Hematopoietic multipotent progenitor cell (in vitro differentiated cells): ENCODE measurements around the gene DCTN2. TPM values are rescaled to one million over a fixed set of nuclear protein-coding genes. Genes with fewer than 3 reads are reported as not detected.
A peak's percentile ranks its signal among the peaks of the same experiment; 100 is the strongest.
"Not testable (repeated sequence)": the region's sequence is repeated elsewhere in the genome, so short reads cannot be mapped to it uniquely, and the experiment has no call there.

Experiments used
- DNase-seq, 3 donors: peaks; one replicate each; pipeline ENCODE4 v3.0.0-alpha.2; 2011 to 2015; ENCODE audit warnings: low read depth in 2 of 3, low spot score in 2 of 3
- total RNA-seq: library from RNA; depleted of rRNA; stranded (reverse); fragments of >200 nt; gene quantifications from one replicate; pipeline ENCODE4 v1.2.3, GENCODE V29; 2012

DCTN2 gene
- 117 TPM for total RNA-seq

DNA sequence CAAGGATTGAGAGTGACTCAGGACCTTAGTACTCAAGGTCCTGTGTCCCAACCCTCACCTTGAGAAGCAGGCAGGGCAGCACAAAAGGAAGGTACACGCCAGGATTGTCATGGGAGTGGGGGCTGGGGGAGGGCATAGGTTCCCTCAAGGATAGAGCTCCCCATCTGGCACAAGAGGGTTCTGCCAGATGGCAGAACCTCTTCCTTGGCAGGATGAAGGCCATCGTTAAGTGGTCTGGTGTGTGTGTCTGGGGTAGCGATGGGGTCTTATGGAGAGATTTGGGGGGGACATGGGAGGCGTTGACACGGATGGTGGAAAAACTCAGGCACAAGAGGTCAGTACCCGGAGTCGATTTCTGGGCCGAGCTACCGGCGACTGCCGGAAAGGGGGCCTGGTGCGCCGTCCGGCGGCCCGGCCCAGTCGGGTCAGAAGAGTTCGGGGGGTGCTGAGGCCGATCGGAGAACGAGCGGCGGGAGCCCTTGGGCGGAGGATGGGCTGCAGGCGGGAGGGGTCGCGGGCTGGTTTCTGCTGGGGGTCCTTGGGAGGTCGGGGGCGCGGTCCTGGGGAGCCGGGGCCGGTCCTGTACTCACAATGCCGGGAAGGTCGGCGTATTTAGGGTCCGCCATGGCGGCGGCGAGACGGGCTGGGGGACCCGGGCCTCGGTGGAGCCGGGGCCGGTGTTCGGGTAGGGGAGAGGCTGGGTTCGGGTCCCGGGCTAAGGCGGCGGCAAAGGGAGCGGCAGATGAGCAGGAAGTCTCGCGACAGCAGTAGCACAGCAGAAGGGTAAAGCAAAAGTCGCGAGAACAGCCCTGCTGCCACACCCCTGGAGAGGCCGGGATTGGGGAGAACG is at the start of gene DCTN2:
DCTN2 (minus strand) TSS at position 755 of the 850 bp plus-strand sequence; CDS start at position 626, 129 bp downstream.
- DNase-seq = peak; percentile 74 to 98 (median 95)

DNA sequence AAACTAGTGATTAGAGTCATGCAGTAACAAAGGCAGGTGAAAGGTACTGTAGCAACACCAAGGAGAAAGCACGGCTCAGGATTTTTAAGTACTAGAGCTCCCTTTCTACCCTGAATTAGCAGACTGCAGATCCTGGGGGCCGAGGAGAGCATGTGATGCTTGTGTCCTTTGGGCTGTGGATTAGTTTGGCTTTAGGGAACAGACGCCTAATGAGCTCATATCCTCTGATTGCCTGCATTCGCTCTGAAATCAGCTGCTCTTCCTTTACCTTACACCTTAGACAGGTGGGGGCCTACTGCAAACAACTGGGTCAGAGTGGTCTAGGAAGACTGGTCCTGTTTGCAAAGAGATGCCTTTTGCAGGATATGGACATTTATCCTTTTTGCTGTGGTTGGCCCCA is 46.2 kb upstream of the DCTN2 start:
- no peak for DNase-seq

GRCh38 chr12:57592551-57593165 is 45.7 kb upstream of the DCTN2 start:
- DNase-seq = no peak

GRCh38 chr12:57591782-57592325 is 44.9 kb upstream of the DCTN2 start:
- no peak for DNase-seq

GRCh38 chr12:57590864-57591781 is 44.1 kb upstream of the DCTN2 start, which contains the start of gene PIP4K2C:
Gene PIP4K2C (plus strand): TSS chr12:57591192. CDS start chr12:57591290, 98 bp downstream.
- DNase-seq = peak; percentile 37 to 59 (median 53)

DNA sequence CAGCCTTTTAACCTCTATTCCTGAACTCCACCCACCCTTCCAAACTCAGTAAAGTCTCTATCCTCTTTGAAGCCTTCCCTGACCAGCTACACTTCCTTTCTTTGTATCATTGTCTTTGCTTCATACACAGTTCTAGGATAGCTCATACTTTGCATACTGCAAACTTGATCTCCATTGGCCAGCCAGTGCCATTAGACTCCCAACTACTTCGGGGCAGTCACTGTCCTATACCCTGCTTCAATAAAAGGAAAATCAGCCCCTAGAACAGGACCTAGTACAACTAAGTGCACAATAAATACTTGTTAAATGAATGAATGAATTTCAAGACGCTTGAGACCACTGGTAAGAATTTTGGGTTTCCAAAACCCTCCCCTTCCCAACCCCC is 43.5 kb upstream of the DCTN2 start:
- DNase-seq = no peak

- not testable (repeated sequence) for DNase-seq
These were observed 42.1 kb upstream of the DCTN2 start for GRCh38 chr12:57588951-57589610.

DNA sequence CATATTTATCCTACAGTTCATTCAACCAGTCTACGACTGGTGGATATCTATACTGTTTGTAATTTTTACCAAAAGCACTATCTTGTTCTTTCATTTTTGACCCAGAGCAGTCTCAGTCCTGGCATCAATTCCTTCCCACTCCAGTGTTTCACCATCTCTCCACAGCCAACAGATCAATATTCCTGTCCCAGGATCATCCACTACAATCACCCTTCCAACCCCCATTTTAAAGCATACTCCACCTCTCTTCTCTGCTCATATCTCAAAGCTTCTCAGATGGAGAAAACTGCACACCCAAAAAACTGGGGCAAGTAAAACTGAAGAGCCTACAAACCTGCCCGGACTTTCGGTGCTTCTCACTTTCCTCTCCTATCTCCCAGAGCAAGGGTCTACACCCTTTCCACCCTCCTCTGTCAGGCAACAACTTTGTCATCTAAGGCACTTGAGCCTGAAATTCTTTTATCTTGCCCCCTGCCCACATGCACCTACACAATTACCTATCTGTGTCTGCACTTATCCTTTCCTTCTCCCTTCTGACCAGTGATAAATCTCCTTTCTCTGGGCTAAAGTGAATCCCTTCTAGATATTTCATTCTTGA is 39.9 kb upstream of the DCTN2 start:
- DNase-seq = no peak

DNA sequence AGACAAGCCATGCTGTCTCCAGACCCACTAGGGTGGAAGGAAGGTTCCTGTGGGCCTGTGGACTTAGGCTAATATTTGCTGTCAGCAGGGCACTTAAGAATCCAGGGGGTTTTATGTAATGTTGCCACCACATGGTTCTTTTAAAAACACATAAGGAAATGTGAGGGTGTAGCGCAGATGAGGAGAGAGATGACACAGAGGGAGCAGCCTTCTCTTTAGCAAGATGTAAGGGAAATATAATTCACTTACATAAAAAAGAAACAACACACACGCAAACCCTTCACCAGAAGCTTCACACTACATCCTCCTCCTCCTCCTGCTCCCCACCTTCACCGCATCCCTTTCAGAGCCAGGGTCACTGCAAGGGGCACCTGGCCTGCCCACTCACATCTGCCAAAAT is 39.1 kb upstream of the DCTN2 start:
- no peak for DNase-seq

DNA sequence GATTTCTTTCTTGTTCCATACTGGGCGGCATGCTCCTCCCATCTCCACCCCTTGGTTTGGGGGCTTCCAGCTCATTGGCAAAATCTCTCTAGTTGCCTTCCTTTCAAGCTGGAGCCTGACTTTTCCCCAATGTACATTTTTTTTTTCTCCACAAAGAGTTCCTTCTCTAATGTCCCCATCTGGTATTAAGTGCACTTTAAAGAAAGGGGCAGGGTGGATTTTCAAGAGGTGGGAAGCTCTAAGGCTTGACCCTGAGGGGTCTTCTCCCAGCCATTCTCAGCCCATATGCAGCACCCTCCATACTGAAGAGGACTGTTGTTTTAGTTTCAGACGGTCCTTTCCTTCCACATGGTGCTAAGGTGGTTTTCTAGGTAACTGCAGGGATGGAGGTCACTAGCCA is 38.2 kb upstream of the DCTN2 start:
- DNase-seq = no peak

DNA sequence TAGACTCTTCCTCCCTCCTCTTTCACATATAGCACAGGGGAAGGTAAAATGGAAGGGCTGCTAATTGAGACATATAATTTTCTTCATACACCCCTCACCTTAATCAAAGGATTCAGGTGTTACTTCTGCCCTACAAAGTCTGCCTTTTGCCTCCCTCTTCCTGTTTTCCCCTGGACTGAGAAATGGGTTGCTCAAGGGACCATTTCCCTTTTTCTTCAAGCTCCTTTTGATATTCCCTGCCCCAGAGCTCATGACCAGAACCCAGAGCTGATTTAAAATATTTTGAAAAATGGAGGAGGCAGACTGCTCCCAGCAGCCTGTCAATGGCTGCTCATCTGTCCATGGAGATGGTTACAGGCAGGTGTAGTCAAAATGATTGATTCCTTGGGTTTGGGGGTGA is 37.7 kb upstream of the DCTN2 start:
- no peak for DNase-seq

- no peak for DNase-seq
These were observed 37.1 kb upstream of the DCTN2 start for GRCh38 chr12:57584050-57584449.

GRCh38 chr12:57583008-57583831 is 36.2 kb upstream of the DCTN2 start:
- peak; percentile 47 to 90 (median 81) for DNase-seq

GRCh38 chr12:57582440-57582839 is 35.4 kb upstream of the DCTN2 start:
- DNase-seq = no peak

DNA sequence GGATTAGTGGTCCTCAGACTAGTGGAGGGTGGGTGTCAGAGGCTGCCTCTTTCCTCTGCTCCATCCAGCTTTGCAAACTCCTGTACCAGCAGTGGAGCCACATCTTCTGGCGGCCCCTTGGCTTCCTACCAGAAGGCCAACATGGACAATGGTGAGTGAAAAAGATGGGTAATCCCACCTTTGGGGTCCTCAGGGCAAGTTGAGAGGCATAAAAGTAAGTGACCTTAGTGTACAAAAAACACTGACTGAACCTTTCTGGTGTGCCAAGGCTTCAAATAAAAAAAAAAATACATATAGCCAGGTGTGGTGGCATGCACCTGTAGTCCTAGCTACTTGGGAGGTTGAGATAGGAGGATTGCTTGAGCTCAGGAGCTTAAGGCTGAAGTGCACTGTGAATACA is 34.8 kb upstream of the DCTN2 start:
- no peak for DNase-seq

GRCh38 chr12:57580466-57580795 is 33.4 kb upstream of the DCTN2 start:
- DNase-seq = no peak

DNA sequence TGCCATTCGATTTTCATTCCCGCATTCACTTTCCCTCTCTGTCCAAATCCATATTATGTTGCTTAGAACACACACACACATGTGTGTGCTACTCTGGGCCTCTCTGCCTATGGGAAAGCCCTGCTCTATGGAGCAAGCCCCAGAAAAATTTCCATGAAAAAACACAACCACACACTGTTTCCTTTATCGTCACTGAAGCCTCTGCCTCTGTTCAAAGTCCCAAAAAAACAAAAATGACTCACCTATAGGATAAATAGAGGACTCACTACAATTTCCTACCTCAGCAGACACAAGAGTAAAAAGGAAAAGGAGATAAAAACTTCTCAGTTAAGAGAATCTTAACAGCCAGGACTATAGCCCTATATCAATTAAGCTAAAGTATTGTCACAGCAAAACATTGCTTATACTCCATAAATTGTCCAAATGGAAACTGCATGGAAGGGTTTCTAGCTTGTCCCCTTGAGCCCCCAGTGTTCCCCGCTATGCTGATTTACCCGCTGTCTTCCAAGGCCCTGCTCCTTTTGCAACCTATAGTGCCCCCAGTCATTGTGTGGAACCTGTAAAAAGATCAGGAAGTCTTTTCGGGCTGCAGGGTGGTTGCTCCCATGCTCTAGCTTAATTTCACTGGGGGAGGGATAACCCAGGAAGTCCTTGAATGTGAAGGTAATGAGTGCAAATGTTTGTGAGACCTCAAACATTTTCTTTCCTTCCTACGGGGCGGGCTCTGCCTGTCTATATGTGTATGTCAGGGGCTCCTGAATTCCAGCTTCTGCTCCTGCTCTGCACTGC is 32.9 kb upstream of the DCTN2 start:
- no peak for DNase-seq

GRCh38 chr12:57579011-57579410 is 32.0 kb upstream of the DCTN2 start:
- DNase-seq = no peak
